Cortex of kidney (tissue), 1 donor: ENCODE results near the gene GRAMD4.
"Not testable (repeated sequence)": the region's sequence is repeated elsewhere in the genome, so short reads cannot be mapped to it uniquely, and the experiment has no call there.

ENCODE experiments used
- DNase-seq: peaks from one replicate; lab custom pipeline; 2025; lab: John Stamatoyannopoulos, UW

Gene GRAMD4

GRCh38 chr22:46637711-46638600 lies 17.8 kb downstream of the GRAMD4 start:
- no peak for DNase-seq

GRCh38 chr22:46638601-46639431 lies 18.6 kb downstream of the GRAMD4 start:
- no peak for DNase-seq

GRCh38 chr22:46639843-46640242 lies 19.7 kb downstream of the GRAMD4 start:
- DNase-seq = no peak

GRCh38 chr22:46640293-46641055 lies 20.3 kb downstream of the GRAMD4 start:
- no peak for DNase-seq

- no peak for DNase-seq
Observed at GRCh38 chr22:46641811-46642266, 21.7 kb downstream of the GRAMD4 start.

GRCh38 chr22:46642840-46643480 lies 22.8 kb downstream of the GRAMD4 start:
- DNase-seq = not testable (repeated sequence)

GRCh38 chr22:46646531-46647215 lies 26.5 kb downstream of the GRAMD4 start:
- no peak for DNase-seq

- not testable (repeated sequence) for DNase-seq
Observed at GRCh38 chr22:46648225-46648820, 28.1 kb downstream of the GRAMD4 start.

GRCh38 chr22:46649141-46650077 lies 29.2 kb downstream of the GRAMD4 start:
- no peak for DNase-seq

GRCh38 chr22:46650078-46650810 lies 30.1 kb downstream of the GRAMD4 start:
- no peak for DNase-seq

- no peak for DNase-seq
Observed at GRCh38 chr22:46651316-46651715, 31.1 kb downstream of the GRAMD4 start.

GRCh38 chr22:46652081-46652846 lies 32.1 kb downstream of the GRAMD4 start:
- DNase-seq = no peak

GRCh38 chr22:46652847-46653331 lies 32.7 kb downstream of the GRAMD4 start:
- DNase-seq = no peak

- DNase-seq = no peak
Observed at GRCh38 chr22:46653596-46653995, 33.4 kb downstream of the GRAMD4 start.

GRCh38 chr22:46654426-46654825 lies 34.2 kb downstream of the GRAMD4 start:
- DNase-seq = no peak

GRCh38 chr22:46654927-46655595 lies 34.9 kb downstream of the GRAMD4 start:
- no peak for DNase-seq
